Stimulated activated CD8-positive, alpha-beta memory T cell treated with anti-CD3 and anti-CD28 coated beads, Interleukin-12 subunit alpha, Interleukin-12 subunit beta, amount 100 ng/mL, for 1 hour (primary cell): ENCODE data around the gene NFKBIB.

Source experiments
- DNase-seq: peaks from one replicate; pipeline ENCODE4 v3.0.0-alpha.2; 2020; ENCODE audit warnings: low read depth

NFKBIB gene

DNA sequence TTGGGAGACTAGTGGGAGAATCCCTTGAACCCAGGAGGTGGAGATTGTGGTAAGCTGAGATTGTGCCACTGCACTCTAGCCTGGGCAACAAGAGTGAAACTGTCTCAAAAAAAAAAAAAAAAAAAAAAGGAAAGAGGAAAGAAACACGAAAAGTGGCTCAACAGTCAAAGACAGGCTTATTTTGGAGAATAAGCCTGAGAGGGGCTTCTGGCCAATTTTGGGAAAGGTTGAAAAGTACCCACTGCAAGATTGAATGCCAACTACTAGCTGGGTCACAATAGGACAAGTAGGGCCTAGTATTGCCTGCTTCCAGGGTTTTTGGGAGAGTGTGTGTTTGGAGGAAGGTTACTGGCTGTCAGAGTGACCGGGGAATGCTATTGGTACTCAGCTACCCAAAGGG is 58.5 kb downstream of the NFKBIB start:
- no peak for DNase-seq
